Smooth muscle cell (in vitro differentiated cells): ENCODE results near the gene WSCD2. TPM values are rescaled to one million over a fixed set of nuclear protein-coding genes. Genes with fewer than 3 reads are reported as not detected.

ENCODE experiments used
- DNase-seq: peaks from one replicate; lab custom pipeline; 2025; ENCODE audit not compliant: unreplicated experiment; lab: John Stamatoyannopoulos, UW
- H2AFZ ChIP-seq: fragments of 200-600 bp; sonication (generic); 2 replicates; pipeline ENCODE4 v1.6.0; 2016; ENCODE audit warnings: antibody characterized with exemption, low read depth, mild to moderate bottlenecking
- H3F3A ChIP-seq: fragments of 200-600 bp; sonication (generic); 2 replicates; pipeline ENCODE4 v1.6.0; 2017; ENCODE audit warnings: antibody characterized with exemption, low read depth
- H3K27ac ChIP-seq: fragments of 200-600 bp; sonication (generic); 2 replicates; pipeline ENCODE4 v1.5.1; 2016; ENCODE audit warnings: low read depth, mild to moderate bottlenecking
- H3K27me3 ChIP-seq: fragments of 200-600 bp; sonication (generic); 2 replicates; pipeline ENCODE4 v1.6.1; 2016; ENCODE audit warnings: low read depth, mild to moderate bottlenecking
- H3K36me3 ChIP-seq: fragments of 200-600 bp; sonication (generic); 2 replicates; pipeline ENCODE4 v1.5.1; 2016; ENCODE audit warnings: low read depth
- H3K4me1 ChIP-seq: fragments of 200-600 bp; sonication (generic); 2 replicates; pipeline ENCODE4 v1.5.1; 2016; ENCODE audit warnings: low read depth
- H3K4me2 ChIP-seq: fragments of 200-600 bp; sonication (generic); 2 replicates; pipeline ENCODE4 v1.6.0; 2016; ENCODE audit warnings: mild to moderate bottlenecking
- H3K4me3 ChIP-seq: fragments of 200-600 bp; sonication (generic); 2 replicates; pipeline ENCODE4 v1.5.1; 2016; ENCODE audit warnings: mild to moderate bottlenecking
- H3K79me2 ChIP-seq: fragments of 200-600 bp; sonication (generic); 2 replicates; pipeline ENCODE4 v1.6.0; 2016; ENCODE audit warnings: low read depth, mild to moderate bottlenecking
- H3K9ac ChIP-seq: fragments of 200-600 bp; sonication (generic); 2 replicates; pipeline ENCODE4 v1.6.0; 2016; ENCODE audit warnings: low read depth
- H3K9me3 ChIP-seq: fragments of 200-600 bp; sonication (generic); replicated peaks from 2 replicates; pipeline ENCODE4 v1.5.1; 2016; ENCODE audit warnings: low read depth
- H4K20me1 ChIP-seq: fragments of 200-600 bp; sonication (generic); 2 replicates; pipeline ENCODE4 v1.6.0; 2016; ENCODE audit warnings: low read depth
- WGBS: methylation state at CpG from one replicate; pipeline ENCODE4 v1.1.7; 2016; ENCODE audit warnings: low lambda C conversion rate; 5-methylcytosine and 5-hydroxymethylcytosine counted together
- polyA plus RNA-seq: library from polyadenylated mRNA; unstranded; fragments of >200 nt; fragmentation: Nextera tagmentation; extraction: Ambion mirVana; gene quantifications from 2 replicates; pipeline ENCODE4 v1.2.1, GENCODE V29; 2016
- total RNA-seq: library from RNA; depleted of rRNA; stranded (reverse); fragments of >200 nt; gene quantifications from 2 replicates; pipeline ENCODE4 v1.2.3, GENCODE V29; 2014
- TF ChIP-seq, protein P1 (sequence below): fragments of 200-600 bp; sonication (generic); IDR thresholded peaks from 2 replicates; pipeline ENCODE4 v1.5.1; 2017; ENCODE audit warnings: borderline replicate concordance, mild to moderate bottlenecking, antibody characterized with exemption; ENCODE audit not compliant: insufficient read depth, poor library complexity, severe bottlenecking

Gene WSCD2
- total and polyA plus RNA-seq, 2 experiments from 2014 or later: 0.13 TPM

DNA sequence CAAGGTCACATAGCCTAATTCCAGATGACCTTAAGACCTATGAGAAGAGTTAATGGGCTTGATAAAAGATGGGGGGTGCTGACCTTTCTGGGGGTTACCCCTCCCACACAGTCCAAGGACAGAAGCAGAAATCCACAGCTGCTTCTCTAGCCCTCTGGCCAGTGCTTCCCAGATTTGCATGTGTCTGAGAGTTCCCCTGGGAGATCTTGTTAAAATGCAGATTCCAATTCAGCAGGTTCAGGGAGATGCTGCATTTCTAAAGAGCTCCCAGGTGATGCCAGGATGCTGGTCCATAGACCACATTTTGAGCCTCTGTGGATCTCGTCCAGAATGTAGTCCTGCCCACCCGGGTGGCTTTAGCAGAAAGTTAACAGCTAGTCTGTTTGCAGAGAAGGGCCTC is 82.1 kb downstream of the WSCD2 start:
- Histone ChIP-seq H3K4me2 (no peak overlapping the region), H2AFZ (no peak overlapping the region), H3F3A (no peaks in the 10 kb centered on the region), H3K27ac (no peak overlapping the region), H3K9me3 (no peaks in the 10 kb centered on the region), H3K4me3 (no peak overlapping the region), H3K36me3 (no peaks in the 10 kb centered on the region), H3K27me3 (peaks cover 11% of the 10 kb centered on the region), H3K9ac (no peak overlapping the region), H4K20me1 (no peaks in the 10 kb centered on the region), H3K4me1 (no peaks in the 10 kb centered on the region), H3K79me2 (no peaks in the 10 kb centered on the region)
- TF ChIP-seq, protein P1, sequence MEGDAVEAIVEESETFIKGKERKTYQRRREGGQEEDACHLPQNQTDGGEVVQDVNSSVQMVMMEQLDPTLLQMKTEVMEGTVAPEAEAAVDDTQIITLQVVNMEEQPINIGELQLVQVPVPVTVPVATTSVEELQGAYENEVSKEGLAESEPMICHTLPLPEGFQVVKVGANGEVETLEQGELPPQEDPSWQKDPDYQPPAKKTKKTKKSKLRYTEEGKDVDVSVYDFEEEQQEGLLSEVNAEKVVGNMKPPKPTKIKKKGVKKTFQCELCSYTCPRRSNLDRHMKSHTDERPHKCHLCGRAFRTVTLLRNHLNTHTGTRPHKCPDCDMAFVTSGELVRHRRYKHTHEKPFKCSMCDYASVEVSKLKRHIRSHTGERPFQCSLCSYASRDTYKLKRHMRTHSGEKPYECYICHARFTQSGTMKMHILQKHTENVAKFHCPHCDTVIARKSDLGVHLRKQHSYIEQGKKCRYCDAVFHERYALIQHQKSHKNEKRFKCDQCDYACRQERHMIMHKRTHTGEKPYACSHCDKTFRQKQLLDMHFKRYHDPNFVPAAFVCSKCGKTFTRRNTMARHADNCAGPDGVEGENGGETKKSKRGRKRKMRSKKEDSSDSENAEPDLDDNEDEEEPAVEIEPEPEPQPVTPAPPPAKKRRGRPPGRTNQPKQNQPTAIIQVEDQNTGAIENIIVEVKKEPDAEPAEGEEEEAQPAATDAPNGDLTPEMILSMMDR: no peak
- DNase-seq: no peak
- WGBS: 50% methylated on average over 2 of the region's 2 CpGs

DNA sequence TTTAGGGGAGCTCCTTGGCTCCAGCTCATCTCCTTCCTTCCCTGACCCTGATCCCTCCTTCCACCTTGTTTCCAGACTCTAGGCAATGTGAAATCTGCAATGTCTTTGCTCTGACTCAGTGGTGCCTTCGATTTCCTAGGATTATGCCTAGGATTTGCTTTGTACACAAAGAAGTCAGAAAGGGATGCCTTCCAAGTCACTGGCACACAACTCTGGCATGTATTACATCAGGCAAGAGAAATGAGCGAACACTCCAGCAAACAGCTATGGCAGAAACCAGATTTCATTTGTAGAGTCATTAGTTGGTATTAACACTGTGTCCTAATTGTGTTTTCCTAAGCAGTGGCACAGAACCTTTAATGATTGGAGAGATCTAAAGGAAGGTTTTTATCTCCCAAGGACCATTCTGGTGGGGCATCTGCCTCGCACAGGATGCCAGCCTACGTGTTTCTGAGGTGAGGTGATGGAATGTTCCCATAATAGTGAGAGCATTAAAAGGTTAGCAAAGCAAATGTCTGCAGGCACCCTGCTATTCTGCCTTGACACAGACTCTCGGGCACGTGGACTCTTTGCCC is 84.9 kb downstream of the WSCD2 start:
- Histone ChIP-seq H3K4me3 (no peak overlapping the region), H3K4me1 (no peaks in the 10 kb centered on the region), H4K20me1 (no peaks in the 10 kb centered on the region), H3F3A (no peaks in the 10 kb centered on the region), H3K27me3 (peaks cover 11% of the 10 kb centered on the region), H3K79me2 (no peaks in the 10 kb centered on the region), H3K9ac (no peak overlapping the region), H3K36me3 (no peaks in the 10 kb centered on the region), H3K4me2 (no peak overlapping the region), H2AFZ (no peak overlapping the region), H3K27ac (no peak overlapping the region), H3K9me3 (no peaks in the 10 kb centered on the region)
- no peak for DNase-seq
- 87% methylated on average over 6 of the region's 6 CpGs for WGBS
- TF ChIP-seq, protein P1: no peak

DNA sequence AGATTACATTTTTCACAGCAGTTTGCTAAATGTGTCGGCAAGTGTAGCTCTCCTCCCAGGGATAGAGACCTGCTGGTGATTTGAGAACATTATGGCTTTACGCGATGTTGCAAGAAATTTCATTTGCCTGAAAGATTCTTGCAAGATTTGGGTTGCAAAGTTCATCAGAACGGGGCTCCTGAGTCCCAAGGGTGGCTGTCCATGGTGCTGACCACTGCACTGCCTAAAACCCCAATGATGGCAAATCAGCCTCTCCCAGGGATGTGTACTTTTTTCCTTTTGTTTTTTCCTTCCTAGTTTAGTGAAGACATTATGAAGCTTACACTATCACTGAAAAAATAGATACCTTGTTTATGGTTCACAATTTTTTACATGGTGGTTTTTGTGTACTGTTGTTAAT is 85.4 kb downstream of the WSCD2 start:
- H3K36me3 ChIP-seq: no peaks in the 10 kb centered on the region
- no peaks in the 10 kb centered on the region for H3K9me3 ChIP-seq
- no peaks in the 10 kb centered on the region for H3F3A ChIP-seq
- no peaks in the 10 kb centered on the region for H4K20me1 ChIP-seq
- TF ChIP-seq, protein P1: no peak
- no peak overlapping the region for H2AFZ ChIP-seq
- no peak overlapping the region for H3K4me3 ChIP-seq
- no peaks in the 10 kb centered on the region for H3K4me1 ChIP-seq
- 48% methylated on average over 4 of the region's 4 CpGs for WGBS
- peaks cover 13% of the 10 kb centered on the region for H3K27me3 ChIP-seq
- no peaks in the 10 kb centered on the region for H3K79me2 ChIP-seq
- peak; percentile 13 for DNase-seq
- no peak overlapping the region for H3K4me2 ChIP-seq
- H3K27ac ChIP-seq: no peak overlapping the region
- no peak overlapping the region for H3K9ac ChIP-seq

DNA sequence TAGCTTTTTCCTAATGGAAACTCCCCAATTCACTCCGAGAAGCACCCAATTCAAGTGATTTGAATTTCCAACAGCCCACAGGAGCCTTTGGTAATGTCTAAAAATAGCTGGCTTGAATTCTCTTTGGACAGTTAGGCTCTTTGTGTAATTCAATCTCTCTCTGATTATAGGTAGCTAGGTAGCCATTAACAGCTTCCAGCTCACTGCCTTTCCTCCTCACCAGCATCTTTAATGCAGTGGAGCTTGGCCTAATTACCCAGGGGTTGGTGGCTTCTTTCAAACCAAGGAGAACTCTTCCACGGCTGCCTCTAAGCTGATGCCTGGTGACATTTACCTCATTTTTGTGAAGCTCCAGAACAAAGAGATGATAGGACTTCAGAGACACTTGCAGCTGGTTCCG is 86.4 kb downstream of the WSCD2 start:
- peaks cover 15% of the 10 kb centered on the region for H3K27me3 ChIP-seq
- no peak overlapping the region for H3K9ac ChIP-seq
- H3K36me3 ChIP-seq: no peaks in the 10 kb centered on the region
- H3F3A ChIP-seq: no peaks in the 10 kb centered on the region
- no peak overlapping the region for H2AFZ ChIP-seq
- TF ChIP-seq, protein P1: no peak
- H3K4me1 ChIP-seq: no peaks in the 10 kb centered on the region
- H3K79me2 ChIP-seq: no peaks in the 10 kb centered on the region
- DNase-seq: no peak
- 77% methylated on average over 3 of the region's 3 CpGs for WGBS
- no peaks in the 10 kb centered on the region for H3K9me3 ChIP-seq
- H3K4me2 ChIP-seq: no peak overlapping the region
- H3K27ac ChIP-seq: no peak overlapping the region
- no peaks in the 10 kb centered on the region for H4K20me1 ChIP-seq
- H3K4me3 ChIP-seq: no peak overlapping the region
